ENCODE measurements around the gene NRIP1.
"Not testable (repeated sequence)": the region's sequence is repeated elsewhere in the genome, so short reads cannot be mapped to it uniquely, and the experiment has no call there.

The NRIP1 gene

GRCh38 chr21:14962217-14962616 is 102.6 kb downstream of the NRIP1 start:
- no peak for FAIRE-seq
- no peak for DNase-seq (ENCODE audit: insufficient read length)
- TF ChIP-seq POLR2AphosphoS5 (IDR thresholded peaks at IDR 0.05; ENCODE audit: low read depth, low read length) (no peak), TAF1 (IDR thresholded peaks at IDR 0.05; ENCODE audit: borderline replicate concordance, low read depth, low read length) (no peak), POLR2A (IDR thresholded peaks at IDR 0.05; ENCODE audit: low read depth, low read length) (no peak)

GRCh38 chr21:14961502-14961901 is 103.3 kb downstream of the NRIP1 start:
- no peak for TF ChIP-seq POLR2A (IDR thresholded peaks at IDR 0.05; ENCODE audit: low read depth, low read length)
- no peak for FAIRE-seq
- DNase-seq (ENCODE audit: insufficient read length), result no peak

DNA sequence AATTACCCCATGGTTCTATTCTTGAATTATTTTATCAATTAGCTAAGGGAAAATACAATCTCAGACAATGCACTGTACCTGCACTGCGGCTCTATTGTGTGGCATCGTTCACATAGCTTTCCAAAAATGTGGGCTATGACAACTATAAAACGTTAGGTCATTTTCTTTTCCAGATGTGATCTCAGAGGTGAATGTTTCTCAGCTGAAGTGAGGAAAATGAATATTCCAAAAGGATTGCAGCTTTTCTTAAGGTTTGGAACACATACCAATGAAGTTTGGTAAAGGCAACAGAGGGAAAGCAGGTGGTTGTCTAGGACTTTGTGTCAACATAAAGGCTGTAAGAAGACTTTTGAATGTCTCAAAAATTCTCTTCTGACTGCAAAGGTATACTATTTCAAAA is 105.5 kb downstream of the NRIP1 start:
- DNase-seq (ENCODE audit: insufficient read length) (no peak), FAIRE-seq (no peak)
- TF ChIP-seq POLR2A (IDR thresholded peaks at IDR 0.05; ENCODE audit: low read depth, low read length), result no peak
- TF ChIP-seq POLR2AphosphoS5 (IDR thresholded peaks at IDR 0.05; ENCODE audit: low read depth, low read length), result no peak
- no peak for TF ChIP-seq TAF1 (IDR thresholded peaks at IDR 0.05; ENCODE audit: borderline replicate concordance, low read depth, low read length)

- DNase-seq (ENCODE audit: insufficient read length), result no peak
- FAIRE-seq, result no peak
- TF ChIP-seq POLR2AphosphoS5 (IDR thresholded peaks at IDR 0.05; ENCODE audit: low read depth, low read length) (no peak), TAF1 (IDR thresholded peaks at IDR 0.05; ENCODE audit: borderline replicate concordance, low read depth, low read length) (no peak)
Observed at GRCh38 chr21:14957836-14958235, 107.0 kb downstream of the NRIP1 start.

DNA sequence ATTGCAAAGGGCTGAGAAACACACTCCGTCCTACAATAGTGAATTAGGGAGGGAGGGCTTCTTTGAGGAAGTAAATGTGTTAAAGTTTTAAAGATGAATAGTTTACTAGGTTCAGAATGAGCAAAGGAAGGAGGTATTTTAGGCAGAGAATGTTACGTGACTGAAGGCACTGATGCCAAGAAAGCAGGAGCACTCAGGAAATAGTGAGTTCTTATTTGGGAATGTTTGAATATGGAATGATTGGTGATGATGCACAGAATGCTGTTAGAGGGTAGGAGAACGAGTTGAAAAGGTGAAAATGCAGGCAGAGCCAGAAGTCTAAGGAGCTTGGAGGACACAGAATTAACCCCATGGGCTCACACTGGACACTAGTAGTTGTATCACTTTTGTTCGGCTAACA is 108.0 kb downstream of the NRIP1 start:
- FAIRE-seq, result no peak
- TF ChIP-seq POLR2AphosphoS5 (IDR thresholded peaks at IDR 0.05; ENCODE audit: low read depth, low read length) (no peak), POLR2A (IDR thresholded peaks at IDR 0.05; ENCODE audit: low read depth, low read length) (no peak), TAF1 (IDR thresholded peaks at IDR 0.05; ENCODE audit: borderline replicate concordance, low read depth, low read length) (no peak)
- no peak for DNase-seq (ENCODE audit: insufficient read length)

GRCh38 chr21:14955936-14956520 is 108.8 kb downstream of the NRIP1 start:
- no peak for DNase-seq (ENCODE audit: insufficient read length)
- TF ChIP-seq TAF1 (IDR thresholded peaks at IDR 0.05; ENCODE audit: borderline replicate concordance, low read depth, low read length) (no peak), POLR2AphosphoS5 (IDR thresholded peaks at IDR 0.05; ENCODE audit: low read depth, low read length) (no peak), POLR2A (IDR thresholded peaks at IDR 0.05; ENCODE audit: low read depth, low read length) (no peak)
- FAIRE-seq, result no peak

GRCh38 chr21:14952916-14953315 is 111.9 kb downstream of the NRIP1 start:
- TF ChIP-seq TAF1 (IDR thresholded peaks at IDR 0.05; ENCODE audit: borderline replicate concordance, low read depth, low read length) (no peak), POLR2AphosphoS5 (IDR thresholded peaks at IDR 0.05; ENCODE audit: low read depth, low read length) (no peak), POLR2A (IDR thresholded peaks at IDR 0.05; ENCODE audit: low read depth, low read length) (no peak)
- DNase-seq (ENCODE audit: insufficient read length), result no peak
- FAIRE-seq, result no peak

DNA sequence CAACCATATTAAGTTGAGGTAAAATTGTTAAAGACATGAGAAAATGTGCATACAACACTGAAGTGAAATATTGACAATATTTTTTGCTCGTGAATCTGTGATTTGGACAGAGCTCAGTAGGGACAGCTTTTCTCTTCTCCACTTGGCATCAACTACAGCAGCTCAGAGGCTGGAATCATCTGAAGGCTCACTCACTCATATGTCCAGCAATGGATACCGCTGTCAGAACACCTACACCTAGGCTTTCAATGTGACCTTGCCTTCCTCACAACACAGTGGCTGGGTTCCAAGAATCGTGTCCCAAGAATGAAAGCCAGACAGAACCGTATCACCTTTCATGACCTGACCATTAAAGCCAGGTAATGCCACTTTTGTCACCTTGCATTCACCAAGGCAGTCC is 115.2 kb downstream of the NRIP1 start:
- FAIRE-seq (no peak), DNase-seq (ENCODE audit: insufficient read length) (no peak)
- TF ChIP-seq POLR2A (IDR thresholded peaks at IDR 0.05; ENCODE audit: low read depth, low read length), result no peak

- TF ChIP-seq POLR2A (IDR thresholded peaks at IDR 0.05; ENCODE audit: low read depth, low read length) (no peak), POLR2AphosphoS5 (IDR thresholded peaks at IDR 0.05; ENCODE audit: low read depth, low read length) (no peak), TAF1 (IDR thresholded peaks at IDR 0.05; ENCODE audit: borderline replicate concordance, low read depth, low read length) (no peak)
- DNase-seq (ENCODE audit: insufficient read length), result no peak
- FAIRE-seq, result no peak
Observed at GRCh38 chr21:14947613-14948160, 117.1 kb downstream of the NRIP1 start.

DNA sequence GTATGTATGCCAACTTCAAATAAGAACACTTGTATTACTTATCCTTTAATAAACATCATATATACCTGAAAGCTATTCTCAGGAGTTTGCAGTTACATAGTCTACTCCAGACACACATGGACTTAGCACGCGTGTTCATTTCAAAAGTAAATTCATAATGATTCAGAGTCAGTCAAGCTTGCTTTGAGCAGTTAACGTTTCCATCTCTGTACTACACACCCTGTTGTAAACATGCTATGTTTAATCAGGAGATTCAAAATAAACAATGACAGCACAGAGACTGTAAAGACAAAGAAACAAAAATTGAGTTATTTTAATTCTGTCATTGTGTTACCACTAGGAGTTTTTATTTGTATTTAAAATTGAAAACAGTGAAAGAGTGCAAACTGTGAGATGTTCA is 119.6 kb downstream of the NRIP1 start:
- TF ChIP-seq POLR2AphosphoS5 (IDR thresholded peaks at IDR 0.05; ENCODE audit: low read depth, low read length) (no peak), TAF1 (IDR thresholded peaks at IDR 0.05; ENCODE audit: borderline replicate concordance, low read depth, low read length) (no peak), POLR2A (IDR thresholded peaks at IDR 0.05; ENCODE audit: low read depth, low read length) (no peak)
- no peak for FAIRE-seq
- no peak for DNase-seq (ENCODE audit: insufficient read length)

GRCh38 chr21:14943616-14944015 is 121.2 kb downstream of the NRIP1 start:
- FAIRE-seq (no peak), DNase-seq (ENCODE audit: insufficient read length) (no peak)
- TF ChIP-seq POLR2AphosphoS5 (IDR thresholded peaks at IDR 0.05; ENCODE audit: low read depth, low read length) (no peak), POLR2A (IDR thresholded peaks at IDR 0.05; ENCODE audit: low read depth, low read length) (no peak)

GRCh38 chr21:14942801-14943490 is 121.9 kb downstream of the NRIP1 start:
- TF ChIP-seq POLR2A (IDR thresholded peaks at IDR 0.05; ENCODE audit: low read depth, low read length), result no peak
- TF ChIP-seq POLR2AphosphoS5 (IDR thresholded peaks at IDR 0.05; ENCODE audit: low read depth, low read length), result no peak
- no peak for TF ChIP-seq TAF1 (IDR thresholded peaks at IDR 0.05; ENCODE audit: borderline replicate concordance, low read depth, low read length)
- no peak for DNase-seq (ENCODE audit: insufficient read length)
- no peak for FAIRE-seq

DNA sequence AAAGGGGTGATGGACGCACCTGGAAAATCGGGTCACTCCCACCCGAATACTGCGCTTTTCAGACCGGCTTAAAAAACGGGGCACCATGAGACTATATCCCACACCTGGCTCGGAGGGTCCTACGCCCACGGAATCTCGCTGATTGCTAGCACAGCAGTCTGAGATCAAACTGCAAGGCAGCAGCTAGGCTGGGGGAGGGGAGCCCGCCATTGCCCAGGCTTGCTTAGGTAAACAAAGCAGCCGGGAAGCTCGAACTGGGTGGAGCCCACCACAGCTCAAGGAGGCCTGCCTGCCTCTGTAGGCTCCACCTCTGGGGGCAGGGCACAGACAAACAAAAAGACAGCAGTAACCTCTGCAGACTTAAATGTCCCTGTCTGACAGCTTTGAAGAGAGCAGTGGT is 137.5 kb downstream of the NRIP1 start:
- not testable (repeated sequence) for FAIRE-seq; DNase-seq (ENCODE audit: insufficient read length)

Measured in GM12892 (cell line).